HepG2 (cell line): ENCODE results near the gene ATP13A2. TPM values are rescaled to one million over a fixed set of nuclear protein-coding genes. Genes with fewer than 3 reads are reported as not detected.

Experiments
- CEBPB ChIP-seq: IDR thresholded peaks from 2 replicates; pipeline ENCODE4 v1.6.1; 2011; ENCODE audit warnings: low read depth, low read length, improper control_type of control experiment, borderline replicate concordance
- ONECUT2 ChIP-seq: sonication (generic); formaldehyde crosslinking; IDR thresholded peaks from 2 replicates; pipeline ENCODE4 v1.4.0; 2020; ENCODE audit warnings: missing genetic modification reagents
- PRMT3 ChIP-seq: sonication (generic); formaldehyde crosslinking; IDR thresholded peaks from 2 replicates; pipeline ENCODE4 v1.8.1; 2022; ENCODE audit warnings: low read depth, mild to moderate bottlenecking, moderate library complexity, missing genetic modification reagents, borderline replicate concordance
- RNF2 ChIP-seq: fragments of 450-650 bp; conservative IDR thresholded peaks from 2 replicates; pipeline ENCODE4 v1.6.1; 2016; ENCODE audit warnings: low read depth
- SNAI1 ChIP-seq: sonication (generic); formaldehyde crosslinking; IDR thresholded peaks from 2 replicates; pipeline ENCODE4 v1.5.0; 2020; ENCODE audit warnings: mild to moderate bottlenecking, missing genetic modification reagents, borderline replicate concordance
- TBX2 ChIP-seq: sonication (generic); formaldehyde crosslinking; IDR thresholded peaks from 2 replicates; pipeline ENCODE4 v1.5.0; 2020; ENCODE audit warnings: missing genetic modification reagents, mild to moderate bottlenecking, borderline replicate concordance
- ZNF550 ChIP-seq: sonication (generic); formaldehyde crosslinking; IDR thresholded peaks from 2 replicates; pipeline ENCODE4 v1.4.0; 2020; ENCODE audit warnings: mild to moderate bottlenecking, missing genetic modification reagents, borderline replicate concordance
- ZNF567 ChIP-seq: sonication (generic); formaldehyde crosslinking; IDR thresholded peaks from 2 replicates; pipeline ENCODE4 v1.8.1; 2023; ENCODE audit warnings: mild to moderate bottlenecking, missing genetic modification reagents, borderline replicate concordance
- ZNF607 ChIP-seq: sonication (generic); formaldehyde crosslinking; IDR thresholded peaks from 2 replicates; pipeline ENCODE4 v1.5.1; 2020; ENCODE audit warnings: missing genetic modification reagents, mild to moderate bottlenecking, borderline replicate concordance
- polyA plus RNA-seq, 8 experiments: library from polyadenylated mRNA; depleted of rRNA in 3 of 8; stranded (reverse) in 7 of 8; unstranded in 1 of 8; fragments of >200 nt; fragmentation: Illumina TruSeq in 4 of 8; extraction: Trizol in 4 of 8; gene quantifications; 2 replicates each; pipeline versions ENCODE4 v1.2.1 to v1.2.3, GENCODE V29; 2011 to 2016; ENCODE audit warnings: low read depth in 4 of 8, missing spikeins in 1 of 8, mixed read lengths in 1 of 8; ENCODE audit not compliant: insufficient read depth in 1 of 8
- total RNA-seq, 5 experiments: library from RNA; depleted of rRNA; stranded (reverse); fragments of >200 nt; fragmentation: Illumina TruSeq; extraction: Trizol; gene quantifications; 2 replicates each; pipeline ENCODE4 v1.2.3, GENCODE V29; 2016; ENCODE audit warnings: low read depth in 1 of 5
- TF ChIP-seq, protein P1 (sequence below): sonication (generic); formaldehyde crosslinking; IDR thresholded peaks from 2 replicates; pipeline ENCODE4 v1.8.1; 2023; ENCODE audit warnings: mild to moderate bottlenecking, moderate library complexity, missing genetic modification reagents
- TF ChIP-seq, protein P2 (sequence below): sonication (generic); formaldehyde crosslinking; IDR thresholded peaks from 2 replicates; pipeline ENCODE4 v1.8.0; 2023; ENCODE audit warnings: mild to moderate bottlenecking, missing genetic modification reagents
- TF ChIP-seq, protein P3 (sequence below): sonication (generic); formaldehyde crosslinking; IDR thresholded peaks from 2 replicates; pipeline ENCODE4 v1.9.0; 2021; ENCODE audit warnings: missing genetic modification reagents, mild to moderate bottlenecking, borderline replicate concordance
- TF ChIP-seq, protein P4 (sequence below): sonication (generic); formaldehyde crosslinking; IDR thresholded peaks from 2 replicates; pipeline ENCODE4 v1.4.0; 2020; ENCODE audit warnings: missing genetic modification reagents, borderline replicate concordance
- TF ChIP-seq, protein P5 (sequence below): sonication (generic); formaldehyde crosslinking; IDR thresholded peaks from 2 replicates; pipeline ENCODE4 v1.4.0; 2020; ENCODE audit warnings: mild to moderate bottlenecking, missing genetic modification reagents
- TF ChIP-seq, protein P6 (sequence below): sonication (generic); formaldehyde crosslinking; IDR thresholded peaks from 2 replicates; pipeline ENCODE4 v1.4.0; 2020; ENCODE audit warnings: missing genetic modification reagents; ENCODE audit errors: not compliant biosample characterization
- TF ChIP-seq, protein P7 (sequence below): sonication (generic); formaldehyde crosslinking; IDR thresholded peaks from 2 replicates; pipeline ENCODE4 v1.5.0; 2020; ENCODE audit warnings: missing genetic modification reagents

The ATP13A2 gene
- total and polyA plus RNA-seq, 2 of the 13 experiments (the other 11 are each of a cell fraction or from before 2014, with no cell fraction given), result 13.2 to 16.2 TPM

DNA sequence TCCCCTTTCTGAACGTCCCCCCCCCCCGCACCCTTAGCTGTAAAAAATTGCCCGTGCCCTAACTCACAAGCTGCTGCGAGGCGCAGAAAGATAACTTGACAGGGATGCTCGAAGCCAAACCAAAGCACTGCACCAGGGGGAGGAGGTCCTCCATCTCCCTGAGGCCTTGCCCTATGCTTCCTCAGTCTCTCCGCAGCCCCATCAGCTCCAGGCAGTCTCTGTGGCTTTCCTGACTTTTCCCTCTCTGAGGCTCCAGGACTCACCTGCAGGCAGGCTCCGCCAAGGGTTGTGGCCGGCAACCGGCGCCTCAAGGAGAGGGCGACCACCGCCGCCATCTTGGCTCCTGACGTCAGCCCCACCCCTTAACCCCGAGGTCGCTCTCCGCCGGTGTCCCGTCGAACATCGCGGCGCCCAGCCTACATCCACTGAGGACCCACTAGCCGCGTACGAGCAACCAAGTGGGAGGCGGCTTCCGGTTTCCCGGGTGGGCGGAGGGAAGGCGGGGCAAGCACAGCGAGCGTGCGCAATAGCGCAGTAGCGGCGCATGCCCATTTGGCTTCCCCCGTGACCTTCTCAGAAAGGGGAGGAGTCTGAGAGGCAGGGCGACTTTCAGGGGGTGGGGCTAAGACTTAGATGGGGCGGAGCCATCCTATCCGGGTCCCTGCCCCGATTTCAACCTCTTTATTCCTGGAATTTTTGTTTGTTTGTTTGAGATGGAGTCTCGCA, 42.1 kb upstream of the ATP13A2 start, which contains the start of gene SDHB (continued):
- TF ChIP-seq, protein P1, sequence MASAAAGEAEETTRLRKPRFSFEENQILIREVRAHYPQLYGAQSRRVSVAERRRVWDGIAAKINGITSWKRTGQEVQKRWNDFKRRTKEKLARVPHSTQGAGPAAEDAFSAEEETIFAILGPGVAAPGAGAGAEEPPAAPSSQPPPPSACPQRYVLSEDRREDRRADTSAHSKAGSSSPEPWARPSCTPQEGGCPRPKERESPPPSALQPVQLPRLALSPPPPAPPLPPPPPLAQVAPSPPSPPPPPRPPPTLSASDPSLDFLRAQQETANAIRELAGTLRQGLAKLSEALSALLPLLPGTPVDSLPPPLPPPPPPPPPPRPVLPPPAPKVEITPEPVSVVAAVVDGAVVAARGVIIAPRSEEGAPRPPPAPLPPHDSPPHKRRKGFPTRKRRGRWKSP (CRISPR knock-in tag), result no peak
- TF ChIP-seq, protein P2, sequence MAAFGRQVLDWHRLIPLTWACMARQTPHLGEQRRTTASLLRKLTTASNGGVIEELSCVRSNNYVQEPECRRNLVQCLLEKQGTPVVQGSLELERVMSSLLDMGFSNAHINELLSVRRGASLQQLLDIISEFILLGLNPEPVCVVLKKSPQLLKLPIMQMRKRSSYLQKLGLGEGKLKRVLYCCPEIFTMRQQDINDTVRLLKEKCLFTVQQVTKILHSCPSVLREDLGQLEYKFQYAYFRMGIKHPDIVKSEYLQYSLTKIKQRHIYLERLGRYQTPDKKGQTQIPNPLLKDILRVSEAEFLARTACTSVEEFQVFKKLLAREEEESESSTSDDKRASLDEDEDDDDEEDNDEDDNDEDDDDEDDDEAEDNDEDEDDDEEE, result no peak
- TF ChIP-seq ONECUT2 (no peak), ZNF550 (no peak), ZNF607 (CRISPR knock-in tag) (no peak), PRMT3 (CRISPR knock-in tag) (no peak), ZNF567 (CRISPR knock-in tag) (no peak), CEBPB (no peak), RNF2 (no peak), TBX2 (CRISPR knock-in tag) (peak; percentile 51; the same call in 1 of the 2 replicates), SNAI1 (CRISPR knock-in tag) (no peak)
- TF ChIP-seq, protein P3, sequence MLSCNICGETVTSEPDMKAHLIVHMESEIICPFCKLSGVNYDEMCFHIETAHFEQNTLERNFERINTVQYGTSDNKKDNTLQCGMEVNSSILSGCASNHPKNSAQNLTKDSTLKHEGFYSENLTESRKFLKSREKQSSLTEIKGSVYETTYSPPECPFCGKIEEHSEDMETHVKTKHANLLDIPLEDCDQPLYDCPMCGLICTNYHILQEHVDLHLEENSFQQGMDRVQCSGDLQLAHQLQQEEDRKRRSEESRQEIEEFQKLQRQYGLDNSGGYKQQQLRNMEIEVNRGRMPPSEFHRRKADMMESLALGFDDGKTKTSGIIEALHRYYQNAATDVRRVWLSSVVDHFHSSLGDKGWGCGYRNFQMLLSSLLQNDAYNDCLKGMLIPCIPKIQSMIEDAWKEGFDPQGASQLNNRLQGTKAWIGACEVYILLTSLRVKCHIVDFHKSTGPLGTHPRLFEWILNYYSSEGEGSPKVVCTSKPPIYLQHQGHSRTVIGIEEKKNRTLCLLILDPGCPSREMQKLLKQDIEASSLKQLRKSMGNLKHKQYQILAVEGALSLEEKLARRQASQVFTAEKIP (CRISPR knock-in tag), result no peak
- TF ChIP-seq, protein P4, sequence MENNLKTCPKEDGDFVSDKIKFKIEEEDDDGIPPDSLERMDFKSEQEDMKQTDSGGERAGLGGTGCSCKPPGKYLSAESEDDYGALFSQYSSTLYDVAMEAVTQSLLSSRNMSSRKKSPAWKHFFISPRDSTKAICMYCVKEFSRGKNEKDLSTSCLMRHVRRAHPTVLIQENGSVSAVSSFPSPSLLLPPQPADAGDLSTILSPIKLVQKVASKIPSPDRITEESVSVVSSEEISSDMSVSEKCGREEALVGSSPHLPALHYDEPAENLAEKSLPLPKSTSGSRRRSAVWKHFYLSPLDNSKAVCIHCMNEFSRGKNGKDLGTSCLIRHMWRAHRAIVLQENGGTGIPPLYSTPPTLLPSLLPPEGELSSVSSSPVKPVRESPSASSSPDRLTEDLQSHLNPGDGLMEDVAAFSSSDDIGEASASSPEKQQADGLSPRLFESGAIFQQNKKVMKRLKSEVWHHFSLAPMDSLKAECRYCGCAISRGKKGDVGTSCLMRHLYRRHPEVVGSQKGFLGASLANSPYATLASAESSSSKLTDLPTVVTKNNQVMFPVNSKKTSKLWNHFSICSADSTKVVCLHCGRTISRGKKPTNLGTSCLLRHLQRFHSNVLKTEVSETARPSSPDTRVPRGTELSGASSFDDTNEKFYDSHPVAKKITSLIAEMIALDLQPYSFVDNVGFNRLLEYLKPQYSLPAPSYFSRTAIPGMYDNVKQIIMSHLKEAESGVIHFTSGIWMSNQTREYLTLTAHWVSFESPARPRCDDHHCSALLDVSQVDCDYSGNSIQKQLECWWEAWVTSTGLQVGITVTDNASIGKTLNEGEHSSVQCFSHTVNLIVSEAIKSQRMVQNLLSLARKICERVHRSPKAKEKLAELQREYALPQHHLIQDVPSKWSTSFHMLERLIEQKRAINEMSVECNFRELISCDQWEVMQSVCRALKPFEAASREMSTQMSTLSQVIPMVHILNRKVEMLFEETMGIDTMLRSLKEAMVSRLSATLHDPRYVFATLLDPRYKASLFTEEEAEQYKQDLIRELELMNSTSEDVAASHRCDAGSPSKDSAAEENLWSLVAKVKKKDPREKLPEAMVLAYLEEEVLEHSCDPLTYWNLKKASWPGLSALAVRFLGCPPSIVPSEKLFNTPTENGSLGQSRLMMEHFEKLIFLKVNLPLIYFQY (CRISPR knock-in tag), result peak; percentile 60; the same call in 1 of the 2 replicates
- TF ChIP-seq, protein P5, sequence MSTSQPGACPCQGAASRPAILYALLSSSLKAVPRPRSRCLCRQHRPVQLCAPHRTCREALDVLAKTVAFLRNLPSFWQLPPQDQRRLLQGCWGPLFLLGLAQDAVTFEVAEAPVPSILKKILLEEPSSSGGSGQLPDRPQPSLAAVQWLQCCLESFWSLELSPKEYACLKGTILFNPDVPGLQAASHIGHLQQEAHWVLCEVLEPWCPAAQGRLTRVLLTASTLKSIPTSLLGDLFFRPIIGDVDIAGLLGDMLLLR (CRISPR knock-in tag), result no peak
- TF ChIP-seq, protein P6, sequence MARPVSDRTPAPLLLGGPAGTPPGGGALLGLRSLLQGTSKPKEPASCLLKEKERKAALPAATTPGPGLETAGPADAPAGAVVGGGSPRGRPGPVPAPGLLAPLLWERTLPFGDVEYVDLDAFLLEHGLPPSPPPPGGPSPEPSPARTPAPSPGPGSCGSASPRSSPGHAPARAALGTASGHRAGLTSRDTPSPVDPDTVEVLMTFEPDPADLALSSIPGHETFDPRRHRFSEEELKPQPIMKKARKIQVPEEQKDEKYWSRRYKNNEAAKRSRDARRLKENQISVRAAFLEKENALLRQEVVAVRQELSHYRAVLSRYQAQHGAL (CRISPR knock-in tag), result no peak
- TF ChIP-seq, protein P7, sequence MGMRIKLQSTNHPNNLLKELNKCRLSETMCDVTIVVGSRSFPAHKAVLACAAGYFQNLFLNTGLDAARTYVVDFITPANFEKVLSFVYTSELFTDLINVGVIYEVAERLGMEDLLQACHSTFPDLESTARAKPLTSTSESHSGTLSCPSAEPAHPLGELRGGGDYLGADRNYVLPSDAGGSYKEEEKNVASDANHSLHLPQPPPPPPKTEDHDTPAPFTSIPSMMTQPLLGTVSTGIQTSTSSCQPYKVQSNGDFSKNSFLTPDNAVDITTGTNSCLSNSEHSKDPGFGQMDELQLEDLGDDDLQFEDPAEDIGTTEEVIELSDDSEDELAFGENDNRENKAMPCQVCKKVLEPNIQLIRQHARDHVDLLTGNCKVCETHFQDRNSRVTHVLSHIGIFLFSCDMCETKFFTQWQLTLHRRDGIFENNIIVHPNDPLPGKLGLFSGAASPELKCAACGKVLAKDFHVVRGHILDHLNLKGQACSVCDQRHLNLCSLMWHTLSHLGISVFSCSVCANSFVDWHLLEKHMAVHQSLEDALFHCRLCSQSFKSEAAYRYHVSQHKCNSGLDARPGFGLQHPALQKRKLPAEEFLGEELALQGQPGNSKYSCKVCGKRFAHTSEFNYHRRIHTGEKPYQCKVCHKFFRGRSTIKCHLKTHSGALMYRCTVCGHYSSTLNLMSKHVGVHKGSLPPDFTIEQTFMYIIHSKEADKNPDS, result no peak
